Progenitor cell of endocrine pancreas (in vitro differentiated cells): ENCODE data around the gene PADI3. TPM values are rescaled to one million over a fixed set of nuclear protein-coding genes. Genes with fewer than 3 reads are reported as not detected.
"Not testable (repeated sequence)": the region's sequence is repeated elsewhere in the genome, so short reads cannot be mapped to it uniquely, and the experiment has no call there.

ENCODE experiments used
- DNase-seq: peaks from one replicate; pipeline ENCODE4 v3.0.0; 2021; ENCODE audit warnings: low spot score; ENCODE audit not compliant: unreplicated experiment
- H3K27ac Mint-ChIP-seq: 2 replicates; pipeline ENCODE4 v1.8.0; 2021; ENCODE audit warnings: mild to moderate bottlenecking, moderate library complexity, mixed read lengths
- H3K27me3 Mint-ChIP-seq: 2 replicates; pipeline ENCODE4 v1.8.0; 2021; ENCODE audit warnings: mixed read lengths
- H3K36me3 Mint-ChIP-seq: 2 replicates; pipeline ENCODE4 v1.8.0; 2022; ENCODE audit warnings: mixed read lengths; ENCODE audit not compliant: insufficient read depth
- H3K4me1 Mint-ChIP-seq: 2 replicates; pipeline ENCODE4 v1.8.0; 2021; ENCODE audit warnings: low read depth, mixed read lengths
- H3K4me3 Mint-ChIP-seq: 2 replicates; pipeline ENCODE4 v1.8.0; 2021; ENCODE audit warnings: low read depth, mild to moderate bottlenecking, moderate library complexity, mixed read lengths
- H3K9me3 Mint-ChIP-seq: 2 replicates; pipeline ENCODE4 v1.8.0; 2021; ENCODE audit warnings: low read depth, mixed read lengths
- total RNA-seq: library from RNA; stranded (reverse); gene quantifications from 2 replicates; pipeline ENCODE4 v1.2.1, GENCODE V29; 2021
- TF ChIP-seq, protein P1 (sequence below): fragments of 200-600 bp; sonication (generic); IDR thresholded peaks from one replicate; pipeline ENCODE4 v1.5.0; 2021; ENCODE audit warnings: antibody characterized with exemption, mild to moderate bottlenecking; ENCODE audit not compliant: unreplicated experiment

The PADI3 gene
- total RNA-seq, 1 donor from 2014 or later = not detected

DNA sequence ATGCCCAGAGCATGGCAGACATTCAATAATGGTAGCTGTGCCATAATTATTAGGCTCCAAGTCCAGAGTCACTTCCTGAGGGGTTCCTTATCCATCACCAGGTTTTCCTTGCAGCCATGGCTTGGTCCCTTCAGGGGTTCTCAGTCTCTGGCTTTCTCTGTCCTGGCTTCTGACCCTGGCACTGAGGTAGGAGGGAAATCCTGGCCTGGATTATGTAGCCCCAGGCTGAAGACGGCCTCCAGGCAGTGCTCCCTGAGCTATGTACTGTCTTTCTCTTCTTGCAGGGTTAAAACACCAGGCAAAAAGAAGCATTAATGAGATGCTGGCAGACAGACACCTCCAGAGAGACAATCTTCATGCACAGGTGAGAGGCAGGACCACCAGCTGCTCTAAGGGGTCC is 9.5 kb upstream of the PADI3 start:
- no peak overlapping the region for H3K27ac Mint-ChIP-seq
- H3K36me3 Mint-ChIP-seq = no peaks in the 10 kb centered on the region
- TF ChIP-seq, protein P1, sequence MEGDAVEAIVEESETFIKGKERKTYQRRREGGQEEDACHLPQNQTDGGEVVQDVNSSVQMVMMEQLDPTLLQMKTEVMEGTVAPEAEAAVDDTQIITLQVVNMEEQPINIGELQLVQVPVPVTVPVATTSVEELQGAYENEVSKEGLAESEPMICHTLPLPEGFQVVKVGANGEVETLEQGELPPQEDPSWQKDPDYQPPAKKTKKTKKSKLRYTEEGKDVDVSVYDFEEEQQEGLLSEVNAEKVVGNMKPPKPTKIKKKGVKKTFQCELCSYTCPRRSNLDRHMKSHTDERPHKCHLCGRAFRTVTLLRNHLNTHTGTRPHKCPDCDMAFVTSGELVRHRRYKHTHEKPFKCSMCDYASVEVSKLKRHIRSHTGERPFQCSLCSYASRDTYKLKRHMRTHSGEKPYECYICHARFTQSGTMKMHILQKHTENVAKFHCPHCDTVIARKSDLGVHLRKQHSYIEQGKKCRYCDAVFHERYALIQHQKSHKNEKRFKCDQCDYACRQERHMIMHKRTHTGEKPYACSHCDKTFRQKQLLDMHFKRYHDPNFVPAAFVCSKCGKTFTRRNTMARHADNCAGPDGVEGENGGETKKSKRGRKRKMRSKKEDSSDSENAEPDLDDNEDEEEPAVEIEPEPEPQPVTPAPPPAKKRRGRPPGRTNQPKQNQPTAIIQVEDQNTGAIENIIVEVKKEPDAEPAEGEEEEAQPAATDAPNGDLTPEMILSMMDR = no peak
- H3K27me3 Mint-ChIP-seq = peaks cover 17% of the 10 kb centered on the region
- H3K4me1 Mint-ChIP-seq = no peaks in the 10 kb centered on the region
- no peaks in the 10 kb centered on the region for H3K9me3 Mint-ChIP-seq
- DNase-seq = peak; percentile 27
- H3K4me3 Mint-ChIP-seq = no peak overlapping the region

DNA sequence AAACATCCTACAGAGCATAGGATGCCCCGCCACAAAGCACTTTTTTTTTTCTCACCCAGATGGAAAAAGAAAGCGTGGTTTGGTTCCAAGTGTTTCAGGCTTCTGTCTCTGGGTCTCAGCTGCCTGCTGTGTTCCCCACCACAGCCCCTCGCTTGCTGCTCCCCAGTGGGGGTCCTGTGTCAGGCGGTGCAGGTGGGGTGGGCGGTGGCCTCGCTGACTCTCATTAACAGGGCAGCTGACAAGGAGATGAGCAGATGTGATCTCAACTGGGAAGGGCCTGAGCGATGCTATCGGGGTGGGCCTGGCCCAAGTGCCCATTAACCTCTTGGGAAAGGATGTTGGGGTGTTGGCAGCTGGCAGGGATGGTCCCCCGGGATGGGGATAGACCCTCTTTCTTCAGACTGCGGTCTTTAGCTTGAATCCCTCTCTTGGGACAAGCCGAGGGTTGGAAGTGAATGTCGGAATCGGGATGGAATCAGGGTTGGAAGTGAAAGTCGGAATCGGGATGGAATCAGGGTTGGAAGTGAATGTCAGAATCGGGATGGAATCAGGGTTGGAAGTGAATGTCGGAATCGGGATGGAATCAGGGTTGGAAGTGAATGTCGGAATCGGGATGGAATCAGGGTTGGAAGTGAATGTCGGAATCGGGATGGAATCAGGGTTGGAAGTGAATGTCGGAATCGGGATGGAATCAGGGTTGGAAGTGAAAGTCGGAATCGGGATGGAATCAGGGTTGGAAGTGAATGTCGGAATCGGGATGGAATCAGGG is 7.7 kb upstream of the PADI3 start:
- H3K4me3 Mint-ChIP-seq, H3K9me3 Mint-ChIP-seq, H3K4me1 Mint-ChIP-seq, H3K27ac Mint-ChIP-seq, DNase-seq, H3K36me3 Mint-ChIP-seq: not testable (repeated sequence)
- H3K27me3 Mint-ChIP-seq = peaks cover 14% of the 10 kb centered on the region

DNA sequence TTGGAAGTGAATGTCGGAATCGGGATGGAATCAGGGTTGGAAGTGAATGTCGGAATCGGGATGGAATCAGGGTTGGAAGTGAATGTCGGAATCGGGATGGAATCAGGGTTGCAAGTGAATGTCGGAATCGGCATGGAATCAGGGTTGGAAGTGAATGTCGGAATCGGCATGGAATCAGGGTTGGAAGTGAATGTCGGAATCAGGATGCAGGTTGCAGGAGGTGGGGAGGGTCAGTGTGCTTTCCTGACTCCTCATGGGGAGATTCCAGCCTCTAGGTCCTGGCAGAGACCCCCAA is 7.2 kb upstream of the PADI3 start:
- H3K27me3 Mint-ChIP-seq = peaks cover 14% of the 10 kb centered on the region
- H3K9me3 Mint-ChIP-seq, H3K36me3 Mint-ChIP-seq, H3K27ac Mint-ChIP-seq, H3K4me1 Mint-ChIP-seq, H3K4me3 Mint-ChIP-seq, DNase-seq: not testable (repeated sequence)

DNA sequence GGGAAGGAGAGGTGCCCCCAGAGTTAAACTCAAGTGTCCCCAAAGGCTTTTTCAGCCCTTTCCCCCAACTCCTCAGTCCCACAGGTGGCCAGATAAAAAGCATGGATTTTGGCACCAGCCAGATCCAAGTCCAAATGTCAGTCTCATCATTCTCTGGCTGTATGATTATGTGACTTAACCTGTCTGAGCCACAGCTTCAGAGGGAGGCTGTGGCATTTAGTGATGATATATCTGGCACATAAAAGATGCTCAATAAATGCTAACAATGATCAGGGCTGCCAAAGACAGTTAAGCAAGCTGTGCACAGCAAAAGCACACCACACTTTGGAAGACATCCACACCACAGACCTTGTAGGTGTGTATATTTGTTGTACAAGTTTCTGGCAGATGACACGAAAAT is 5.6 kb upstream of the PADI3 start:
- no peaks in the 10 kb centered on the region for H3K36me3 Mint-ChIP-seq
- peak overlapping the region; percentile 33 for H3K27ac Mint-ChIP-seq
- TF ChIP-seq, protein P1 = no peak
- H3K4me3 Mint-ChIP-seq = no peak overlapping the region
- no peaks in the 10 kb centered on the region for H3K9me3 Mint-ChIP-seq
- peaks cover 8% of the 10 kb centered on the region for H3K4me1 Mint-ChIP-seq
- no peak for DNase-seq
- peaks cover 14% of the 10 kb centered on the region for H3K27me3 Mint-ChIP-seq

DNA sequence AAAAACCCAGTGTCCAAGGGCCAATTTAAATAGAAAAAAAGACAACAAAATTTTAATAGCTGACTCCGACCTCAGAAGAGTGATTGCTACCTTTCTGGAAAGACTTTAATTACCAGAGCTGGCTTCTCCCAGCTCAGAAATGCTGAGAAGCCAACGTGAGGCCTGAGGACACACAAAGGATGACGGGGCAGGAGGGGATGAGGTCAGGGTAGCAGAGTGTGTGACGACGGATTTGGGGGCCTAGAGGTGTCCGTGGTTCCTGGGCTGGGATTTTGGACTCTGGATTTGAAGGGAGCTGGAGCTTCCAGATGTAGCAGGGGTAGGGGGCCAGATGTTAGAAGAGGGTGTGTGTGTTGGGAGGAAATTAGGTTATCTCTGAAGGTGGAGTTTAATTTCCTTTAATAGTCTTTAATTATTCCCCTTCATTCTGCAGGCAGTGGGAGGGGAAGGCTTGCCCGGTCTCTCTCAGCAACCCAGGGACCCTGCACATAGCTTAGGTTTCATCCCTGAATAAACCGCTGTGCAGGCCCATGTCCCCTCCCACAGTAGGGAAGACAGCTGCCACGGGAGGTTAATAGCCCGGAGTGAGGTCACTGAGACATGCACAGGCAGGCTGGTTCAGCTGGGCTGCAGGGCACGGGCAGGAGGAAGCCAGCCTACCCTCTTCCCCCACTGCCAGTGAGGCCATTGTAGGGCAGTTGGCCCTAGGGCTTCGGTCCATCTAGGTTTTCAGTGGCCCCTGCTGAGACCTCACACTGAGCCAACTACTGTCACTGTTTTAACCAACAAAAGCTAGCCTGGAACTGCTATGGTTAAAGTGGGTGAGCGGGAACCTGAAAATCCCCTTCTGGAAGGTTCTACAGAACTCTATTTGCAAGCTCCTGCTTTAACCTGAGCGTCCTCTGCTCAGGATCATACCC is 3.8 kb upstream of the PADI3 start:
- Mint-ChIP-seq H3K36me3 (no peaks in the 10 kb centered on the region), H3K9me3 (no peaks in the 10 kb centered on the region), H3K4me1 (peaks cover 8% of the 10 kb centered on the region), H3K27ac (no peak overlapping the region), H3K4me3 (no peak overlapping the region), H3K27me3 (peaks cover 6% of the 10 kb centered on the region)
- TF ChIP-seq, protein P1 = no peak
- DNase-seq = no peak

DNA sequence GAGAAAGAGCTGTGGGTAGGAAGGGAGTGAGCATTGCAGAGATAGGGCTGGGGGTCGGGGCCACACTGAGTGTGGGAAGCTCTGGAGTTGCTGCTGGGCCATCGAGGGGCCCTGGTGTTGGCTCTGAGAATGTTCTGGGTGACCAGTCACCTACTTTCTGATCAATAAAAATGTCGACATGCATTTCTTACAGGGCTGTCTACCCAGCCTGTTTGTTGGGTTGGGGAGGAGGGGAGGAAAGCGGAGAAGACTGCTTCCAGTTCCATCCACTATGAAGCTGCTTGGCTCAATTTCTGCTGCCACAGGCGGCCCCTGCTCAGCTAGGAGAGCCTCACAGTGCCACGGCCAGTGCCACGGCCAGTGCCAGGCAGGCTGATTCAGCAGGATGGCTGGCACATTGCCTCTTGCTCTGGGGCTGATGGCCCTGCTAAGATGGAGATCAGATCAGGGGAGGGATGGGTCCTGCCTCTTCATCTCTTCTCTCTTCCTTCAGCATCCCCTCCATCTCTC is 3.0 kb upstream of the PADI3 start:
- DNase-seq = no peak
- TF ChIP-seq, protein P1 = no peak
- no peaks in the 10 kb centered on the region for H3K9me3 Mint-ChIP-seq
- peaks cover 8% of the 10 kb centered on the region for H3K4me1 Mint-ChIP-seq
- H3K4me3 Mint-ChIP-seq = no peak overlapping the region
- H3K36me3 Mint-ChIP-seq = no peaks in the 10 kb centered on the region
- peaks cover 6% of the 10 kb centered on the region for H3K27me3 Mint-ChIP-seq
- no peak overlapping the region for H3K27ac Mint-ChIP-seq
